ENCODE results near the gene DAPP1.

DAPP1 gene

DNA sequence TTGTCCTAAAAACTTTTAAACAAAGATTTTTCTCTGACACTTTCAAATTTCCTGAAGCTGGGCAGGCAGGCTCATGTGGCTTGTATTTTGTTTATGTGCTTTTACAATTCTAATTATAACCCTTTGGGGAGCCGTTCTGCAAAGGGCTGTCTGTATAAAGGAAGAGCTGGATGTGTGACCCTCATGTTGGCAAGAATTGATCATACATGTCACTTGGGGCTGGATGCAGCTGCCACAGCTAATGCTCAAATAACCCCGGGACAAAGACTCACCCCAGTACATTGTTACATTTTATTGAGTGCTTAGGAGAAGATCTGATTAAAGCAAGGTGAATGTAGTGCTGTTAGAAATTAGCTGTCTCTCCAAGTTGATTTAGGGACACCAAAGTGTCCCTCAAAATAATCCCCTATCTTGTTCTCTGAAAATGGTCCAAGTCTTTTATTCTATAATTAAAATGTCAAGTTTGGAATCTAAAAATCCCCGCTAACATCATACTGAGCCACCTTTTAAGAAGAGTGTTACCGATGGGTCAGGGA lies 13.0 kb upstream of the DAPP1 start:
- H4K8ac ChIP-seq (ENCODE audit: low read depth, low read length) = no peak overlapping the region
- no peak overlapping the region for H3K23ac ChIP-seq (ENCODE audit: low read depth, low read length, poor library complexity)
- H3K18ac ChIP-seq (ENCODE audit: low read length) = no peak overlapping the region
- H3K9ac ChIP-seq (ENCODE audit: low read depth, low read length, poor library complexity) = no peak overlapping the region
- H3K27ac ChIP-seq (replicated peaks; ENCODE audit: low read length) = no peak overlapping the region
- no peaks in the 10 kb centered on the region for H3K79me1 ChIP-seq (ENCODE audit: low read depth, low read length)
- no peak overlapping the region for H2BK120ac ChIP-seq (ENCODE audit: low read depth, low read length)
- no peak overlapping the region for H3K4ac ChIP-seq (ENCODE audit: low read length)
- WGBS, 2 donors (ENCODE audit: extremely low coverage in 2 of 2, insufficient read length in 2 of 2, insufficient replicate concordance in 1 of 2) = no CpG with 5 or more reads among the region's 4 CpGs
- no peaks in the 10 kb centered on the region for H3K4me1 ChIP-seq (ENCODE audit: control insufficient read depth in 2 of 2, insufficient read depth in 1 of 2, low read depth in 1 of 2, low read length in 2 of 2)
- H3K27me3 ChIP-seq (ENCODE audit: control insufficient read depth in 3 of 3, insufficient read depth in 3 of 3, low read depth in 1 of 3, low read length in 3 of 3) = peaks cover 0 to 4% (median 0%) of the 10 kb centered on the region in 3 experiments
- no peak overlapping the region for H3K4me2 ChIP-seq (ENCODE audit: insufficient read depth, low read length, poor library complexity, severe bottlenecking)
- DNase-seq (ENCODE audit: low spot score) = no peak
- no peak overlapping the region for H4K91ac ChIP-seq (ENCODE audit: low read depth, low read length, poor library complexity)
- H2AK5ac ChIP-seq (ENCODE audit: low read depth, low read length) = no peak overlapping the region
- no peak overlapping the region for H3K14ac ChIP-seq (ENCODE audit: low read length)
- no peak overlapping the region for H2BK12ac ChIP-seq (ENCODE audit: low read length)
- H3K36me3 ChIP-seq (replicated peaks in 1 of 2; ENCODE audit: control insufficient read depth in 2 of 2, insufficient read depth in 2 of 2, low read length in 2 of 2) = no peaks in the 10 kb centered on the region
- no peak overlapping the region for H2BK15ac ChIP-seq (ENCODE audit: low read length)
- H3K4me3 ChIP-seq (ENCODE audit: low read length in 2 of 2) = no peak overlapping the region
- no peak overlapping the region for H2AFZ ChIP-seq (ENCODE audit: low read length)
- no peak overlapping the region for H2BK5ac ChIP-seq (ENCODE audit: low read length)
- H3K9me3 ChIP-seq (replicated peaks in 1 of 2; ENCODE audit: control insufficient read depth in 2 of 2, insufficient read depth in 1 of 2, low read depth in 1 of 2, low read length in 2 of 2) = no peaks in the 10 kb centered on the region

GRCh38 chr4:99806545-99806944 lies 10.1 kb upstream of the DAPP1 start:
- H2BK15ac ChIP-seq (ENCODE audit: low read length) = no peak overlapping the region
- no peak overlapping the region for H3K4me3 ChIP-seq (ENCODE audit: low read length in 2 of 2)
- no peak overlapping the region for H3K4me2 ChIP-seq (ENCODE audit: insufficient read depth, low read length, poor library complexity, severe bottlenecking)
- no peak overlapping the region for H4K8ac ChIP-seq (ENCODE audit: low read depth, low read length)
- no peak for DNase-seq (ENCODE audit: low spot score)
- H3K9ac ChIP-seq (ENCODE audit: low read depth, low read length, poor library complexity) = no peak overlapping the region
- H3K4ac ChIP-seq (ENCODE audit: low read length) = no peak overlapping the region
- H3K14ac ChIP-seq (ENCODE audit: low read length) = no peak overlapping the region
- H3K23ac ChIP-seq (ENCODE audit: low read depth, low read length, poor library complexity) = no peak overlapping the region
- H2AK5ac ChIP-seq (ENCODE audit: low read depth, low read length) = no peak overlapping the region
- H3K27me3 ChIP-seq (ENCODE audit: control insufficient read depth in 3 of 3, insufficient read depth in 3 of 3, low read depth in 1 of 3, low read length in 3 of 3) = peaks cover 0 to 4% (median 0%) of the 10 kb centered on the region in 3 experiments
- H3K4me1 ChIP-seq (ENCODE audit: control insufficient read depth in 2 of 2, insufficient read depth in 1 of 2, low read depth in 1 of 2, low read length in 2 of 2) = no peaks in the 10 kb centered on the region
- no peaks in the 10 kb centered on the region for H3K9me3 ChIP-seq (replicated peaks in 1 of 2; ENCODE audit: control insufficient read depth in 2 of 2, insufficient read depth in 1 of 2, low read depth in 1 of 2, low read length in 2 of 2)
- no peak overlapping the region for H2BK120ac ChIP-seq (ENCODE audit: low read depth, low read length)
- no peak overlapping the region for H2AFZ ChIP-seq (ENCODE audit: low read length)
- no peak overlapping the region for H3K27ac ChIP-seq (replicated peaks; ENCODE audit: low read length)
- no peak overlapping the region for H3K18ac ChIP-seq (ENCODE audit: low read length)
- no peaks in the 10 kb centered on the region for H3K36me3 ChIP-seq (replicated peaks in 1 of 2; ENCODE audit: control insufficient read depth in 2 of 2, insufficient read depth in 2 of 2, low read length in 2 of 2)
- H2BK12ac ChIP-seq (ENCODE audit: low read length) = no peak overlapping the region
- WGBS, 2 donors (ENCODE audit: extremely low coverage in 2 of 2, insufficient read length in 2 of 2, insufficient replicate concordance in 1 of 2) = no CpG with 5 or more reads among the region's 4 CpGs
- H3K79me1 ChIP-seq (ENCODE audit: low read depth, low read length) = no peaks in the 10 kb centered on the region
- H2BK5ac ChIP-seq (ENCODE audit: low read length) = no peak overlapping the region
- H4K91ac ChIP-seq (ENCODE audit: low read depth, low read length, poor library complexity) = no peak overlapping the region

GRCh38 chr4:99807666-99808065 lies 9.0 kb upstream of the DAPP1 start:
- Histone ChIP-seq H3K36me3 (replicated peaks in 1 of 2; ENCODE audit: control insufficient read depth in 2 of 2, insufficient read depth in 2 of 2, low read length in 2 of 2) (no peaks in the 10 kb centered on the region), H4K8ac (ENCODE audit: low read depth, low read length) (no peak overlapping the region), H3K4me3 (ENCODE audit: low read length in 2 of 2) (no peak overlapping the region), H3K79me1 (ENCODE audit: low read depth, low read length) (no peaks in the 10 kb centered on the region), H2AK5ac (ENCODE audit: low read depth, low read length) (no peak overlapping the region), H4K91ac (ENCODE audit: low read depth, low read length, poor library complexity) (no peak overlapping the region), H2AFZ (ENCODE audit: low read length) (no peak overlapping the region), H3K4me2 (ENCODE audit: insufficient read depth, low read length, poor library complexity, severe bottlenecking) (no peak overlapping the region), H3K18ac (ENCODE audit: low read length) (no peak overlapping the region), H3K9me3 (replicated peaks in 1 of 2; ENCODE audit: control insufficient read depth in 2 of 2, insufficient read depth in 1 of 2, low read depth in 1 of 2, low read length in 2 of 2) (no peaks in the 10 kb centered on the region), H2BK120ac (ENCODE audit: low read depth, low read length) (no peak overlapping the region), H3K4me1 (ENCODE audit: control insufficient read depth in 2 of 2, insufficient read depth in 1 of 2, low read depth in 1 of 2, low read length in 2 of 2) (no peaks in the 10 kb centered on the region), H3K9ac (ENCODE audit: low read depth, low read length, poor library complexity) (no peak overlapping the region), H3K14ac (ENCODE audit: low read length) (no peak overlapping the region), H3K23ac (ENCODE audit: low read depth, low read length, poor library complexity) (no peak overlapping the region), H2BK15ac (ENCODE audit: low read length) (no peak overlapping the region), H3K27me3 (ENCODE audit: control insufficient read depth in 3 of 3, insufficient read depth in 3 of 3, low read depth in 1 of 3, low read length in 3 of 3) (peaks cover 0 to 4% (median 0%) of the 10 kb centered on the region in 3 experiments), H3K4ac (ENCODE audit: low read length) (no peak overlapping the region), H3K27ac (replicated peaks; ENCODE audit: low read length) (no peak overlapping the region), H2BK12ac (ENCODE audit: low read length) (no peak overlapping the region), H2BK5ac (ENCODE audit: low read length) (no peak overlapping the region)
- DNase-seq (ENCODE audit: low spot score) = no peak
- no CpG with 5 or more reads among the region's 4 CpGs for WGBS, 2 donors (ENCODE audit: extremely low coverage in 2 of 2, insufficient read length in 2 of 2, insufficient replicate concordance in 1 of 2)

- no peak overlapping the region for H3K18ac ChIP-seq (ENCODE audit: low read length)
- no peak overlapping the region for H2BK5ac ChIP-seq (ENCODE audit: low read length)
- no peak overlapping the region for H3K27ac ChIP-seq (replicated peaks; ENCODE audit: low read length)
- H3K79me1 ChIP-seq (ENCODE audit: low read depth, low read length) = no peaks in the 10 kb centered on the region
- H3K4me2 ChIP-seq (ENCODE audit: insufficient read depth, low read length, poor library complexity, severe bottlenecking) = no peak overlapping the region
- no peak overlapping the region for H2BK12ac ChIP-seq (ENCODE audit: low read length)
- no peaks in the 10 kb centered on the region for H3K4me1 ChIP-seq (ENCODE audit: control insufficient read depth in 2 of 2, insufficient read depth in 1 of 2, low read depth in 1 of 2, low read length in 2 of 2)
- no CpG with 5 or more reads among the region's 13 CpGs for WGBS, 2 donors (ENCODE audit: extremely low coverage in 2 of 2, insufficient read length in 2 of 2, insufficient replicate concordance in 1 of 2)
- no peak overlapping the region for H4K91ac ChIP-seq (ENCODE audit: low read depth, low read length, poor library complexity)
- H2AFZ ChIP-seq (ENCODE audit: low read length) = peak overlapping the region; percentile 4
- H3K4me3 ChIP-seq (ENCODE audit: low read length in 2 of 2) = no peak overlapping the region
- no peak overlapping the region for H3K9ac ChIP-seq (ENCODE audit: low read depth, low read length, poor library complexity)
- H3K23ac ChIP-seq (ENCODE audit: low read depth, low read length, poor library complexity) = no peak overlapping the region
- H3K36me3 ChIP-seq (replicated peaks in 1 of 2; ENCODE audit: control insufficient read depth in 2 of 2, insufficient read depth in 2 of 2, low read length in 2 of 2) = no peaks in the 10 kb centered on the region
- no peak overlapping the region for H3K4ac ChIP-seq (ENCODE audit: low read length)
- H3K27me3 ChIP-seq (ENCODE audit: control insufficient read depth in 3 of 3, insufficient read depth in 3 of 3, low read depth in 1 of 3, low read length in 3 of 3) = no peaks in the 10 kb centered on the region
- DNase-seq (ENCODE audit: low spot score) = peak; percentile 50
- no peaks in the 10 kb centered on the region for H3K9me3 ChIP-seq (replicated peaks in 1 of 2; ENCODE audit: control insufficient read depth in 2 of 2, insufficient read depth in 1 of 2, low read depth in 1 of 2, low read length in 2 of 2)
- no peak overlapping the region for H2BK120ac ChIP-seq (ENCODE audit: low read depth, low read length)
- H2BK15ac ChIP-seq (ENCODE audit: low read length) = no peak overlapping the region
- no peak overlapping the region for H2AK5ac ChIP-seq (ENCODE audit: low read depth, low read length)
- H4K8ac ChIP-seq (ENCODE audit: low read depth, low read length) = no peak overlapping the region
- H3K14ac ChIP-seq (ENCODE audit: low read length) = no peak overlapping the region
Observed at GRCh38 chr4:99808260-99808857, 8.3 kb upstream of the DAPP1 start.

Measured in neuronal stem cell (in vitro differentiated cells).